ENCODE data around the gene RPN2.

RPN2 gene

GRCh38 chr20:37218976-37219375 lies 39.8 kb downstream of the RPN2 start:
- DNase-seq (ENCODE audit: low read depth in 2 of 2) = no peak

DNA sequence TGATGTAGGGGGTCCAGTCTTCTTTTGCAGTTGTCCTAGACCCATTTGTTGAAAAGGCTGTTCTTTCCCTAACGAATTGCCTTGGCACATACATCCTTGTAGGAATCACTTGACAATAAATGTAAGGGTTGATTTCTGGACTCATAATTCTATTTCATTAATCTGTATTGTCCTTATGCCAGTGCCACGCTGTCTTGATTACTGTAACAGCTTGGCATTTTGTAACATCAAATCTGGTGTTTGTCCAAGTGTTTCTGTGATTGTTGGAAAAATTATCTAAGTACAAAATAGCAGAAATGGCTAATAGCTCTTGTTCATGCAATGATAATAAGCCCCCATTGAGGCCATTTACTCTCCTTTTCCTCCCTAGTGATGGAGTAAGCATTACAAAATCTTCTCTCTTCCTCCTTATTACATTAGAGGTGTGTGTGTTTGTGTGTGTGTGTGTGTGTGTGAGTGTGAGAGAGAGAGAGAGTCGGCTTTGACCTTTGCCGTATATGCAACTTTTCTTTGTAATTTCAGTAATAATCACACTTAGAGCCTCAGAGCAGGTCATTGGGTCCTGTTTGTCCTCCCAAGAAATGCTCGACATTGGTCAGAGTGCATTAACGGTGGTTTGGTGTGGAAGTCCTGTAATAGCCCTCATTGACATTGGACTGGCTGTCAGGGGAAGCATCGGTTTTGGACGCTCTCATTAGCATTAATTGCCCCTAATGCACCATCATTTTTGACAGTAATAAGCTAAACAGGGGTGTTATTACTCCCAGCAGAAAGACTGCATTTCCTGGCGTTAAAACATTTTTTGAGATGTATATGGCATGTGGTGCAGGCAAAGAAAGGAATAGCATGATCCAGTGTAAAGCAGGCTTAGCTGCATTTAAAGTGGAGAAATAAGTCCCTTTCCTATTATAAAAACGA lies 40.9 kb downstream of the RPN2 start:
- no peak for DNase-seq (ENCODE audit: low read depth in 2 of 2)

DNA sequence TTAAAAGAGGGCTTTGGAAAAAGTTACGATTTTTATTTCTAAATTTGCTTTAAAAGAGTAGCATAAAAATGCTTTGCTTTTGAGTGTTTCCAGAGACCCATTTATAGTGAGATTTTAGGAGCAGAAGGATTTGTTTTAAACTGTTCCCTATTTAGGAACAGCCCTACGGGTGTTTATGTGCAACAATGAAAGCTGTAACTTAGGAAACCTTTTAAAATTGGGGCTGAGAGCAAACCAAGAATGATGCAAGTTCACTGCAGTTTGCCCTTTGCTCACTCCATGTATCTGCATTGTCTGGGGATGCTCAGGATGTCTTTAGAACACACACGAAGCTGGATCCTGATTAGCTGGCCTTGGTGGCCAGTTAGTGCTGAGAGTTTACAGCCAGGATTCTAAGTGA lies 41.6 kb downstream of the RPN2 start:
- no peak for DNase-seq (ENCODE audit: low read depth in 2 of 2)

DNA sequence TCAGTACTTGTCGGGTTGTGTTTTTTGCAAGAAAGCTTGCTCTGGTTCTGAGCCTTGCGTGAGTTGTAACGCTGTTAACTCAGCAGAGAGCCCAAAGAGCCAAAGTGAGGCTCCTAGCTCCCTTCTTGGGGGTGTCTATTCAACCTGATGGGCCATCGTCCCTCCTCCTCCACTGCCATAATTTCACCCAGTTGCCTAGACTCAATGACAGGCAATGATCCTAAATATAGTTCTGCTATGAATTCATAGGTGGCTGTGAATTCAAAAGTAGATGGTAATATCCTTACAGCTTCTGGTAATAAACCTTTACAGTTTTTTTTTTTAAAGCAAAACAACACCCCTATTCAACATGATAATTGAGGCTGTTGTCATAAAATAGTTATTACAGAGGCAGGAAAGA lies 43.0 kb downstream of the RPN2 start:
- DNase-seq (ENCODE audit: low read depth in 2 of 2) = no peak

DNA sequence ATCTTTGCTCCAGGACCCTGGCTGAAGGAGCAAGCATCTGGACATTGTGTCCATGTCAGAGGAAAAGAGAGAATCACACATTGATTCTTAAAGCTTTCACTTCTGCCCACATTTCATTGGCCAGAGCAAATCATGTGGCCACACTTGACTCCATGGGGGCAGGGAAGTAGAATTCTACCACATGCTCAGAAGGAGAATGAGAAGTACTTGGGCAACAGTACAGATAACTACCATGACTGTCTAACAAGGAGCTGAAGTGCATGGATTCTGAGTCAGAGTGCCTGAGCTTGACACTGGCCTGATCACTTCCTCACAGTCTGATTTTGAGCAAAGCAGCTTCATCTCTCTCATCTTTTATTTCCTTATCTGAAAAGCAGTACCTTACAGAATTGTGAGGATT lies 43.9 kb downstream of the RPN2 start:
- DNase-seq (ENCODE audit: low read depth in 2 of 2) = no peak

DNA sequence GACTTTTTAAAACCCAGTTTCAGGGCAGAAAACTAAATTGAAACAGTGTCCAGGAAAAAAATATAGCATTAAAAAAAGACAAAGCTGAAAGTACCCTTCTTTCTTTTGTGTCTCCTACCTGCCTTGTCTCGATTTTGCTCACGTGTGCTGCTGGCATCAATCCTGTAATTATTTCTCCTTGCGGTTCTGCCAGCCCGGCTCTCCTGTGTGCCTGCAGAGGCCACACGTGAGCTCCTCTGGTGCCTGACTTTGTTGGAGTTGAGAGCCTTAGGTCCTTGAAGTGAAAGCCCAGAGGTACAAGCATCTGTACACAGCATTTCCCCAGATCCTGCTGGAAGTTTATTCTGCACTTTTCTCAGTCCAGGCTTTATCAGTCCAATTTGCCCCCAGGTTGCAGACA lies 46.0 kb downstream of the RPN2 start:
- DNase-seq (ENCODE audit: low read depth in 2 of 2) = no peak

GRCh38 chr20:37226889-37227288 lies 47.8 kb downstream of the RPN2 start:
- no peak for DNase-seq (ENCODE audit: low read depth in 2 of 2)

DNA sequence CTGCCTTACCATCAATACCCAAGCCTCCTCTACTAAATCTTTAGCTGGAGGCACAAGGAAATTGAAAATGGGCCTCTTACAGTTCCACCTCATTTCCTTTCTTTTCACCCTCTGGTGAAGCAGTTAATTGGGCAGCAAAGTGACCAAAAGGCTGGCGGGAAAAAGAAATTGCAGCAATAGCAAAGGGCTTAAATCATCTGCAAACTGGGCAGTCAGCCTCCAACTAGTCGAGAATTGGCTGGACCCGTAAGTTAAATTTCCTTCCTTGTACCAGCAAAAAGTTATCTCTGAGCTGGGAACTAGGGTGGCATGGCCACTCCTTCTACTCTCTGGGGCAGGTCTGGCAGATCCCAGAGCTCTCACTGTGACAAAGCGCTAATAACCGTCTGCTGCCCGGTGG lies 49.0 kb downstream of the RPN2 start:
- DNase-seq (ENCODE audit: low read depth in 2 of 2) = no peak

DNA sequence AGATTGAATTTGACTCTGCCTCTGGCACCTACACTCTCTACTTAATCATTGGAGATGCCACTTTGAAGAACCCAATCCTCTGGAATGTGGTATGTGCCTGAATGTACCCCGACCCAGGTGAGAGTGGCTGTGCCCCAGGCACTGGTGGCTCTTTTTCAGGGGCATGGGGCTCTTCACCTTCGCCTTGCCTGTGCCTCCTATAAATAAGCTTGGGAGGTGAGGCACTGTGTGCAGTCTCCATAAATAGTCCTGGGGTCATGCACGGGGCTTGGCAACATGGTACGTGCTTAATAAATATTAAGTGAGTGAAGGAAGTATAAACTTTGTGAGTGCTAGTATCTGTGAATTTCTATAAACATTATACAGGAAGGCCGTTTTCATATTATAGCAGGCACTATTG lies 49.5 kb downstream of the RPN2 start:
- no peak for DNase-seq (ENCODE audit: low read depth in 2 of 2)

GRCh38 chr20:37229357-37229756 lies 50.2 kb downstream of the RPN2 start:
- no peak for DNase-seq (ENCODE audit: low read depth in 2 of 2)

DNA sequence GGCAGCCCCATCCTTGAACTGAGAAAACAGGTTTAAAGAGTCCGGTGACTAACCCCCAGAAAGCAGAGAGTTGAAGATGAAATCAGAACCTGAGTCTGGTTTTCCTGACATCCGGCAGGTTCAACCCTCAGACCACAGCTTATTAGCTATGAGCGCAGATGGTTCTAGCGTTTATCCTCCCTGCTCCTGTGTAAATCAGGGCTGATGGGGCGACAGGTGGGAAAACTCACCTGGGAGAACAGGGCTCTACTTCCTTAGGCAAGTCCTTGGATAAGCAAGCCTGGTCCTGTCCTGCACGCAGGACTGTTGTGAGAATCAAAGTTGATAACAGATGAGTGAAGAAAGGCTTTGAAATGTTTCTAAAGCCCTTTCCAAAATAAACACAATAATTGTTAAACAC lies 51.1 kb downstream of the RPN2 start:
- DNase-seq (ENCODE audit: low read depth in 2 of 2) = no peak

- no peak for DNase-seq (ENCODE audit: low read depth in 2 of 2)
These were observed 53.0 kb downstream of the RPN2 start for GRCh38 chr20:37231947-37232630.

GRCh38 chr20:37233548-37234253 lies 54.6 kb downstream of the RPN2 start:
- no peak for DNase-seq (ENCODE audit: low read depth in 2 of 2)

GRCh38 chr20:37234254-37234581 lies 55.1 kb downstream of the RPN2 start:
- DNase-seq (ENCODE audit: low read depth in 2 of 2) = no peak

DNA sequence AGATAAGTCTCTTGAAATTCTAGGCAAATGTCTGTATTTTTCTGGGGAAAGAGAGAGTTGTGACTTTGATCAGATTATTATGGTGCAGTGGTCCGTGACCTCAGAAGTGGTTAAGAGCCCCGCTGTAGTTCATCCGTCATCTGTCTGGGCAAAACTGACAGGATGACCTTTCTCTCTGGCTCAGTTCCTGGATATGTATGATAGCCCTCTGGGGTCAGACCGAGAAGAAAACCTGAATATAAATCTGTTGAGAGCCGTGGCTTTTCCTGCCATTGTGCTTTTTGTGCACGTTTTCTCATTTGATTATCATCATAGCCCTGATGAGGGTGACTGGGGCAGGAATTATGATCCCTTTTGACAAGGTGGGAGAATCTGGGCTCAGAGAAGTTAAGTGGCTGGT lies 55.9 kb downstream of the RPN2 start:
- DNase-seq (ENCODE audit: low read depth in 2 of 2) = no peak

DNA sequence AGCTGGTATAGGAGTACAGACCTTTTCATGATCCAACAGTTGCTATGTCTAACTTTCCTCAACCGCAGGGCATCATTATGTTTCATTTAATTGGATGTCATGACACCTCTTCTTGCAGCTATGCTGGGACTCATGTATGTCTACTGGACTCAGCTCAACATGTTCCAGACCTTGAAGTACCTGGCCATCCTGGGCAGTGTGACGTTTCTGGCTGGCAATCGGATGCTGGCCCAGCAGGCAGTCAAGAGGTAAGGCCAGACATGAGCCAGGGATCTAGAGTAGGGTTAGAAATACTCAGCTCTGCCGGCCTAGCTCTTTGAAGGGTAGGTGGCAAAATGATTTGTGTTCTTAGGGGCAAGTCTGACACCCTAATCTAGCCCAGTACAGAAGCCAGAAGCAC lies 57.3 kb downstream of the RPN2 start:
- DNase-seq (ENCODE audit: low read depth in 2 of 2) = no peak

DNA sequence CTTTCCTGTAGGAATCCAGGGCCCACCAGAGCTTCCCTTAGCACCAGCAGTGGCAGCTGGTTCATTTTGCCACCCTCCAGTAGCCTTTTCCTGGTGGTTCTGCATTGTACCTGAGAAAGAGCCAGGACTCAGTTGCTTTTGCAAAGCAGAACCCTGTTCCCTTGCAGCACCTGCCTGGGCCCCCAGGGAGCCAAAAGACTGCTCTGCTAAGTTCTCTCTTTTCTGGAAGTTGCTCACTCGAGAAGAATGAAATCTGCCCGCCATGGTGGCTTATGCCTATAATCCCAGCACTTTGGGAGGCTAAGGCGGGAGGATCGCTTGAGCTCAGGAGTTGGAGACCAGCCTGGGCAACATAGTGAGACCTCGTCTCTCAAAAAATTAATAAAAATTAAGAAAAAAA lies 58.5 kb downstream of the RPN2 start:
- no peak for DNase-seq (ENCODE audit: low read depth in 2 of 2)

GRCh38 chr20:37238426-37238825 lies 59.3 kb downstream of the RPN2 start:
- no peak for DNase-seq (ENCODE audit: low read depth in 2 of 2)

- no peak for DNase-seq (ENCODE audit: low read depth in 2 of 2)
These were observed 59.9 kb downstream of the RPN2 start for GRCh38 chr20:37238935-37239451.

DNA sequence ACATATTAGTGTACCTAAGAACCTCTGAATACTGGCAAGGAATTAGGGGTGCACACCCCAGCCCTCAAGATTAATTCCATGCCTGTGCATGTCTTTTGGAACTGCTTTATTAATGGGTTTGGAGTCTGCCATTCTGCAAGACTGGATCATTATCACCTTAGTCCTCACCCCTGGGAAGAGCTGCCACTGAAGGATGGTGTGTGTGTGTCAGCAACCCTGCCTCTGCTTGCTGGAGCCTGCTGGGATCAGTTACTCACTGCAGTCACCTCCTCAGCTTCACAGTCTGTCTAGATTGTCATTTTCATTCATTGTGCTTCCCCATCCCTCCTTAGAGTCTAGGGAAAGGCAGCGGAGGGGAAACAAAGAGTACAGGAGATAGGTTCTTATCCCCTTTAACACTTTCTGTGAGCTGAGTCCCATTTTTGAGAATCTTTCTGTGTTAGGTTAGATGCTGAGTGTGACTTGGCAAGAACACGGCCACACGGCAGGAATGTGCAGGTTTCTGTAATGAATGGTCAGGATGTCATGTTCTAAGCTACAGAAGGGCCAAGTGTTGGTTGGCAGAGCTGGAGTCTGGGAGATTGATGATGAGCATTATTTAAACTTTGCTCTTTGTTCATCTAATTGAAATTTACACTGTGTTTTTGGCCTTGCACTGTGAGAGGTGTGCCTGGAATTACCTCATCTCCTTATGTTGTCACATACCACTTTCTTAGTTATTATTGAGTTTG lies 61.4 kb downstream of the RPN2 start:
- no peak for DNase-seq (ENCODE audit: low read depth in 2 of 2)

- no peak for DNase-seq (ENCODE audit: low read depth in 2 of 2)
These were observed 63.4 kb downstream of the RPN2 start for GRCh38 chr20:37242503-37242902.
